ENCODE results near the gene PERP. TPM values are rescaled to one million over a fixed set of nuclear protein-coding genes. Genes with fewer than 3 reads are reported as not detected.
A peak's percentile ranks its signal among the peaks of the same experiment; 100 is the strongest.

PERP gene
- total RNA-seq, 1 donor from 2014 or later: 24.0 TPM

DNA sequence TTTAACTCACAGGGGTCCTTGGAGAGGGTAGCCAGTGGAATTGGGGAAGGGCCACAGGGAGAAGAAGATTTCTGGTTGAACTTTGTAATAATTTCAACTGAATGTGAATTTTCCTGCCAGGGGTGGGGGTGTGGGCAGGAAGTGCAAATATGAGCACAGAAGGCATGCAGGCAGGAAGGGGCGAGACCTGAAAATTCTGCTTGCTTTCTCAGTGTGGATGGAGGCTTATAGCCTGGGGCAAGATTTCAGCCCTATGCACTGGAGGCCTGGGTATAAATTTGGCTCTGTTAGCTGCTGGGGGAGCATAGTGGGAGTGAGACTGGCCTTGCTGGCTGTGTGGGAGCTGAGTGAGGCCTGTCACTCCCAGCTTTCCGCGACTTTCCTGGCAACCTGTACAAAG is 54.4 kb downstream of the PERP start:
- DNase-seq (ENCODE audit: low read depth in 2 of 2): no peak

DNA sequence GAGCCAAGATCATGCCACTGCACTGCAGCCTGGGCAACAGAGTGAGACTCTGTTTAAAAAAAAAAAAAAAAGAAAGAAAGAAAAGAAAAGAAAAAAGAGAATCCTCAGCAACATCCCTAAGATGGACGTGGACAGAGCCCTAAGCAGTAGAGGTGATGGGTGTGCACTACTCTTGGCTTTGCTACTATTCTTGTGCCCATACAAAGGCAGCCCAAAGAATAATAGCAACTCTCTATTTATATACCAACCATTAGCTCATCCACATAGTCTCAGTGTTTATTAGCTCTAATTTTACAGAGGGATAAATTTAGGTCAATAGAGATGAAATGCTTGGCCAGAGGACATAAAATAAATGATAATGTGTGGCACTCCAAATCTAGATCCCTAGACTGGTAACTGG is 62.2 kb downstream of the PERP start:
- DNase-seq (ENCODE audit: low read depth in 2 of 2): no peak

DNA sequence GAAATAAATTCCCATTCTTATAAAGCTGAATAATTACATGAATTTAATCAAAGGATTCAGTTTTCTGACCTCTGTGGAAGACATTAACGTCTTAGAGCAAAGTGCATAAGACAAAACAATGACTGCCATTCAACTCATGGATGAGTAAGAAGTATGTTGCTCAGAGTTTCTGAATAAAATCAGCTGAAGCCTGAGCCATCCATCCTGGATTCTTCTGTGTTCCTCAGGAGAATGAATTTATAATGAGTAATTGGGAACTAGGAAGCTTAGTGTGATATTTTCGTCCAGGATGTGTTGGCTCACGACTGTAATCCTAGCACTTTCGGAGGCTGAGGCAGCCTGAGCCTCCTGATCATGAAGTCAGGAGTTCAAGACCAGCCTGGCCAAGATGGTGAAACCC is 62.8 kb downstream of the PERP start:
- peak in 1 of 2 donors; percentile 1 for DNase-seq (ENCODE audit: low read depth in 2 of 2)

Other genes starting within 250 kb of the PERP start
- 2.2 and 3.2 TPM in 2 replicates for gene TNFAIP3, start 240.2 kb downstream of the PERP start, total RNA-seq
- gene ARFGEF3, start 54.5 kb upstream of the PERP start, total RNA-seq: 1.8 and 2.0 TPM in 2 replicates
- not detected in 2 replicates for gene PBOV1, start 111.1 kb upstream of the PERP start, total RNA-seq